SU-DHL-6 (cell line): ENCODE measurements around the gene TOMM7.

Experiments
- CTCF ChIP-seq: fragments of 200-600 bp; sonication (generic); IDR thresholded peaks from one replicate; pipeline ENCODE4 v1.5.1; 2017; ENCODE audit warnings: antibody characterized with exemption, mild to moderate bottlenecking, low read length, moderate library complexity; ENCODE audit not compliant: insufficient read depth, poor library complexity, severe bottlenecking
- EZH2phosphoT487 ChIP-seq: fragments of 200-600 bp; sonication (generic), shearing (Covaris generic); conservative IDR thresholded peaks from 2 replicates; pipeline ENCODE4 v1.6.1; 2018; ENCODE audit warnings: mild to moderate bottlenecking, antibody characterized with exemption, low read length, moderate library complexity, mixed read lengths

- TF ChIP-seq CTCF (no peak), EZH2phosphoT487 (no peak)
These were observed 33.8 kb upstream of the TOMM7 start for GRCh38 chr7:22856416-22856815.
